GM12891 (cell line): ENCODE results near the gene USP32.

Experiments
- PAX5 ChIP-seq: IDR thresholded peaks from 2 replicates; pipeline ENCODE4 v1.6.1; 2011; ENCODE audit warnings: low read length, moderate library complexity, mild to moderate bottlenecking; ENCODE audit not compliant: insufficient read depth, severe bottlenecking
- POLR2A ChIP-seq: IDR thresholded peaks from 2 replicates; pipeline ENCODE4 v1.6.1; 2011; ENCODE audit warnings: low read depth, low read length, control low read depth
- POLR2AphosphoS5 ChIP-seq: IDR thresholded peaks from 2 replicates; pipeline ENCODE4 v1.6.1; 2011; ENCODE audit warnings: low read depth, low read length, control low read depth
- POU2F2 ChIP-seq: IDR thresholded peaks from 2 replicates; pipeline ENCODE4 v1.6.1; 2011; ENCODE audit warnings: low read depth, mild to moderate bottlenecking, control low read depth, low read length, moderate library complexity
- SPI1 ChIP-seq: IDR thresholded peaks from 2 replicates; pipeline ENCODE4 v1.6.1; 2011; ENCODE audit warnings: low read depth, low read length, control low read depth
- TAF1 ChIP-seq: IDR thresholded peaks from 2 replicates; pipeline ENCODE4 v1.6.1; 2011; ENCODE audit warnings: low read depth, low read length, control low read depth

- TF ChIP-seq POLR2A, result no peak
- no peak for TF ChIP-seq POLR2AphosphoS5
- no peak for TF ChIP-seq TAF1
- TF ChIP-seq SPI1, result no peak
- no peak for TF ChIP-seq PAX5
- no peak for TF ChIP-seq POU2F2
Measured at GRCh38 chr17:60361889-60362288, 30.0 kb downstream of the USP32 start.
